ENCODE measurements around the gene GREB1L.

DNA sequence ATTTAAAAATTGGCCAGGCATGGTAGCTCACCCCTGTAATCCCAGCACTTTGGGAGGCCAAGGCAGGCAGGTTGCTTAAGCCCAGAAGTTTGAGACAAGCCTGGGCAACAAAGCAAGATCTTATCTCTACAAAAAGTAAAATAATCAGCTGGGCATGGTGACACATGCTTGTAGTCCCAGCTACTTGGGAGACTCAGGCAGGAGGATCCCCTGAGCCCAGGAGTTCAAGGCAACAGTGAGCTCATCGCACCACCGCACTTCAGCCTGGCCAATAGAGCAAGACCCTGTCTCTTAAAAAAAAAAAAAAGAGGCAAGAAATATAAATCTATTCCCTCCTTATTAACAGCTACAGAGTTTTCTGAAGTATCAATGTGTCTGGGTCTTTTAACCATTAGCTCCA lies 306.6 kb downstream of the GREB1L start:
- TF ChIP-seq CTCF (conservative IDR thresholded peaks at IDR 0.05) (no peak), ZFX (IDR thresholded peaks at IDR 0.05) (no peak)
